A549 (cell line): ENCODE measurements around the gene TSKU. TPM values are rescaled to one million over a fixed set of nuclear protein-coding genes. Genes with fewer than 3 reads are reported as not detected.

Experiments
- ATAC-seq, 2 experiments: fragments of 200-7000 bp in 1 of 2; fragments of >200 bp in 1 of 2; cut with Nextera tagmentation in 1 of 2; cut with Tn5 transposase in 1 of 2; 3 replicates each; pipeline versions ENCODE4 v1.8.0 to v1.9.1; 2018 to 2020; ENCODE audit warnings: mild to moderate bottlenecking in 1 of 2, moderate library complexity in 1 of 2
- CTCF ChIA-PET: fragments of 300-600 bp; sonication (Branson Sonifier 250); formaldehyde crosslinking; extraction: SDS; loops from one replicate; lab custom pipeline; 2021; ENCODE audit warnings: antibody characterized with exemption, inconsistent platforms; lab: Yijun Ruan, JAX
- POLR2A ChIA-PET: fragments of 350-600 bp; formaldehyde crosslinking; extraction: SDS; loops from one replicate; lab custom pipeline; 2021; ENCODE audit warnings: antibody characterized with exemption, inconsistent platforms; lab: Yijun Ruan, JAX
- DNase-seq, 2 experiments: peaks; one replicate each; pipeline versions ENCODE4 v3.0.0 to v3.0.0-alpha.2; 2011 to 2016; ENCODE audit warnings: low read depth in 1 of 2, low spot score in 1 of 2
- FAIRE-seq: peaks from 2 replicates; lab custom pipeline; 2011; peaks lifted over from hg19 to GRCh38; lab: Jason Lieb, UNC
- H3K27ac ChIP-seq, 2 experiments: fragments of >200 bp; sonication (Bioruptor Twin); formaldehyde crosslinking; 3 replicates each; pipeline ENCODE4 v1.5.1; 2016 to 2017
- H3K4me1 ChIP-seq: fragments of >200 bp; sonication (Bioruptor Twin); formaldehyde crosslinking; 3 replicates; pipeline ENCODE4 v1.6.1; 2016
- H3K4me2 ChIP-seq: fragments of >200 bp; sonication (Bioruptor Twin); formaldehyde crosslinking; 3 replicates; pipeline ENCODE4 v1.6.1; 2016
- H3K4me3 ChIP-seq: fragments of >200 bp; sonication (Bioruptor Twin); formaldehyde crosslinking; 3 replicates; pipeline ENCODE4 v1.5.1; 2016
- H3K9me3 ChIP-seq: fragments of >200 bp; sonication (Bioruptor Twin); formaldehyde crosslinking; 3 replicates; pipeline ENCODE4 v1.6.1; 2016
- BHLHE40 ChIP-seq: IDR thresholded peaks from 2 replicates; pipeline ENCODE4 v1.6.1; 2012; ENCODE audit warnings: low read depth, low read length, inconsistent platforms
- CBX8 ChIP-seq: fragments of 200-600 bp; sonication (generic); IDR thresholded peaks from 2 replicates; pipeline ENCODE4 v1.6.1; 2016
- ESRRA ChIP-seq: fragments of 150-350 bp; IDR thresholded peaks from 2 replicates; pipeline ENCODE4 v1.6.1; 2014; ENCODE audit warnings: mild to moderate bottlenecking, low read length, borderline replicate concordance
- FOSB ChIP-seq: fragments of 250-450 bp; sonication (Bioruptor Pico); IDR thresholded peaks from 2 replicates; pipeline ENCODE4 v1.5.0; 2020; ENCODE audit warnings: mild to moderate bottlenecking, moderate library complexity
- FOSL2 ChIP-seq, 2 experiments: fragments of 450-650 bp in 1 of 2; fragments of >200 bp in 1 of 2; sonication (Bioruptor Twin) in 1 of 2; formaldehyde crosslinking; IDR thresholded peaks; 2 replicates each; pipeline versions ENCODE4 v1.5.0 to v1.6.1; 2016 to 2020; ENCODE audit warnings: mild to moderate bottlenecking in 1 of 2, moderate library complexity in 1 of 2
- GATA3 ChIP-seq: IDR thresholded peaks from 2 replicates; pipeline ENCODE4 v1.6.1; 2012; ENCODE audit warnings: borderline replicate concordance
- HDAC2 ChIP-seq: fragments of 200-600 bp; sonication (generic); IDR thresholded peaks from 2 replicates; pipeline ENCODE4 v1.6.1; 2016
- HES2 ChIP-seq: fragments of >200 bp; sonication (Bioruptor Twin); formaldehyde crosslinking; IDR thresholded peaks from 2 replicates; pipeline ENCODE4 v1.6.1; 2016
- HOXA7 ChIP-seq: fragments of 250-450 bp; sonication (Bioruptor Pico); IDR thresholded peaks from 2 replicates; pipeline ENCODE4 v1.5.0; 2020; ENCODE audit warnings: mild to moderate bottlenecking, moderate library complexity
- HOXB13 ChIP-seq: fragments of 250-450 bp; sonication (Bioruptor Pico); IDR thresholded peaks from 2 replicates; pipeline ENCODE4 v1.5.0; 2020; ENCODE audit warnings: low read depth, mild to moderate bottlenecking, moderate library complexity
- JUN ChIP-seq, 2 experiments: fragments of >200 bp; sonication (Bioruptor Twin); formaldehyde crosslinking; IDR thresholded peaks; 2 replicates in 1 of 2; 3 replicates in 1 of 2; pipeline ENCODE4 v1.6.1; 2016 to 2017
- KDM1A ChIP-seq: fragments of 200-600 bp; sonication (generic); IDR thresholded peaks from 2 replicates; pipeline ENCODE4 v1.6.1; 2016; ENCODE audit warnings: low read depth, mild to moderate bottlenecking
- KDM5A ChIP-seq: fragments of 200-600 bp; sonication (generic); IDR thresholded peaks from 2 replicates; pipeline ENCODE4 v1.6.1; 2016; ENCODE audit warnings: antibody characterized with exemption, mild to moderate bottlenecking
- MAFK ChIP-seq: fragments of 450-650 bp; IDR thresholded peaks from 2 replicates; pipeline ENCODE4 v1.6.1; 2014; ENCODE audit not compliant: partially characterized antibody
- MAX ChIP-seq: IDR thresholded peaks from 2 replicates; pipeline ENCODE4 v1.6.1; 2012
- MAZ ChIP-seq: fragments of 150-350 bp; IDR thresholded peaks from 2 replicates; pipeline ENCODE4 v1.6.1; 2014; ENCODE audit warnings: antibody characterized with exemption, low read depth, low read length, borderline replicate concordance
- PHF8 ChIP-seq: fragments of 200-600 bp; sonication (generic); IDR thresholded peaks from 2 replicates; pipeline ENCODE4 v1.6.1; 2016; ENCODE audit warnings: low read depth, mild to moderate bottlenecking, antibody characterized with exemption, moderate library complexity, borderline replicate concordance
- POLR2A ChIP-seq: IDR thresholded peaks from 2 replicates; pipeline ENCODE4 v1.6.1; 2012; ENCODE audit warnings: mild to moderate bottlenecking, low read length
- RARB ChIP-seq: fragments of 250-450 bp; sonication (Bioruptor Pico); IDR thresholded peaks from 2 replicates; pipeline ENCODE4 v1.8.0; 2021; ENCODE audit warnings: mild to moderate bottlenecking, moderate library complexity
- REST ChIP-seq: fragments of 200-600 bp; sonication (generic); IDR thresholded peaks from 2 replicates; pipeline ENCODE4 v1.6.1; 2016; ENCODE audit warnings: antibody characterized with exemption, mild to moderate bottlenecking, moderate library complexity
- SREBF2 ChIP-seq: fragments of 450-650 bp; IDR thresholded peaks from 2 replicates; pipeline ENCODE4 v1.6.1; 2014; ENCODE audit warnings: mild to moderate bottlenecking, moderate library complexity
- TFCP2L1 ChIP-seq: fragments of 250-450 bp; sonication (Bioruptor Pico); IDR thresholded peaks from 2 replicates; pipeline ENCODE4 v1.5.0; 2021; ENCODE audit warnings: mild to moderate bottlenecking
- TP53 ChIP-seq: fragments of 250-450 bp; sonication (Bioruptor Pico); IDR thresholded peaks from 2 replicates; pipeline ENCODE4 v1.5.0; 2021; ENCODE audit warnings: mild to moderate bottlenecking, moderate library complexity
- ZNF302 ChIP-seq: fragments of 250-450 bp; sonication (Bioruptor Pico); IDR thresholded peaks from 2 replicates; pipeline ENCODE4 v1.9.0; 2021; ENCODE audit warnings: inconsistent platforms, mild to moderate bottlenecking, moderate library complexity
- WGBS: methylation state at CpG from one replicate; pipeline ENCODE4 v1.1.6; 2017; ENCODE audit errors: missing lambda C conversion rate; 5-methylcytosine and 5-hydroxymethylcytosine counted together
- polyA plus RNA-seq, 4 experiments: library from polyadenylated mRNA; depleted of rRNA in 3 of 4; stranded (reverse); fragments of >200 nt; fragmentation: RNase III in 1 of 4; extraction: RNeasy Plus Mini Kit Qiagen cat#74134 plus additional on column Dnase treatment in 1 of 4; gene quantifications; 2 replicates in 3 of 4; 3 replicates in 1 of 4; pipeline ENCODE4 v1.2.3, GENCODE V29; 2011 to 2017

Gene TSKU
- polyA plus RNA-seq, 2 of the 4 experiments (the other 2 are of a cell fraction): 164 to 171 TPM

GRCh38 chr11:76783896-76784813 is 999 bp downstream of the TSKU start:
- H3K4me3 ChIP-seq: peak overlapping the region; percentile 71
- ATAC-seq (peak; percentile 30 to 64), FAIRE-seq (no peak), DNase-seq (peak in 1 of 2 experiments; percentile 73)
- ChIA-PET POLR2A (interaction anchor here (0.6 to 5.3 kb wide), 8 partner anchors 14 to 50 kb away, joined by 3 to 99 read pairs (median 4); no protein-coding TSS in a partner anchor), CTCF (interaction anchor here (1.2 to 5.3 kb wide), 4 partner anchors 13 to 50 kb away, joined by 3 to 36 read pairs (median 11); no protein-coding TSS in a partner anchor)
- peaks cover 10% of the 10 kb centered on the region; the same call in 2 of the 3 replicates for H3K9me3 ChIP-seq
- peak overlapping the region; percentile 96 to 98 for H3K27ac ChIP-seq
- H3K4me1 ChIP-seq: peaks cover 50% of the 10 kb centered on the region
- peak overlapping the region; percentile 92 for H3K4me2 ChIP-seq
- TF ChIP-seq RARB (CRISPR knock-in tag) (no peak), TFCP2L1 (CRISPR knock-in tag) (no peak; the same call in 1 of the 2 replicates), JUN (IDR thresholded peaks at IDR 0.05) (peak in 1 of 2 experiments; percentile 26; a peak in 2 of 5 replicates), SREBF2 (no peak), POLR2A (peak; percentile 62), MAX (peak; percentile 16; the same call in 1 of the 2 replicates), PHF8 (0 out of 2 replicates have a peak, but pooled peaks have one; percentile 2), HDAC2 (no peak), KDM5A (no peak), MAZ (no peak), FOSL2 (IDR thresholded peaks at IDR 0.05) (no peak), FOSL2 (CRISPR knock-in tag; IDR thresholded peaks at IDR 0.05) (peak; percentile 33), FOSB (CRISPR knock-in tag) (no peak), HOXB13 (CRISPR knock-in tag) (no peak), MAFK (no peak), BHLHE40 (no peak)
- WGBS: 0% methylated on average over 15 of the region's 65 CpGs

- 7% methylated on average over 6 of the region's 6 CpGs for WGBS
- Histone ChIP-seq H3K9me3 (no peaks in the 10 kb centered on the region), H3K4me3 (peak overlapping the region; percentile 71), H3K27ac (peak overlapping the region; percentile 96 to 98), H3K4me2 (peak overlapping the region; percentile 92), H3K4me1 (peaks cover 62% of the 10 kb centered on the region)
- TF ChIP-seq MAX (peak; percentile 43; the same call in 1 of the 2 replicates), ZNF302 (CRISPR knock-in tag) (no peak), HES2 (no peak), GATA3 (no peak), TP53 (CRISPR knock-in tag) (no peak), ESRRA (no peak), POLR2A (peak; percentile 36; the same call in 1 of the 2 replicates), HOXA7 (CRISPR knock-in tag) (peak; percentile 15; the same call in 1 of the 2 replicates), MAFK (no peak), KDM1A (no peak), JUN (IDR thresholded peaks at IDR 0.05) (no peak; a peak in 1 of 5 replicates), CBX8 (no peak), REST (no peak)
- DNase-seq: peak in 1 of 2 experiments; percentile 56
- ChIA-PET CTCF (interaction anchor here (1.5 to 5.3 kb wide), 4 partner anchors 13 to 51 kb away, joined by 3 to 36 read pairs (median 11); no protein-coding TSS in a partner anchor), POLR2A (interaction anchor here (0.9 to 5.3 kb wide), 6 partner anchors 13 to 51 kb away, joined by 3 to 99 read pairs (median 4); no protein-coding TSS in a partner anchor)
- ATAC-seq: no peak
- no peak for FAIRE-seq
Measured at GRCh38 chr11:76785513-76785912, 2.4 kb downstream of the TSKU start.
